Measurements from ENCODE around the gene RCN2. TPM values are rescaled to one million over a fixed set of nuclear protein-coding genes. Genes with fewer than 3 reads are reported as not detected.

The RCN2 gene
- total and polyA plus RNA-seq, 2 experiments from 2014 or later, result 144 to 153 TPM

- Histone ChIP-seq H3K27me3 (no peaks in the 10 kb centered on the region), H3K79me2 (no peaks in the 10 kb centered on the region), H3K36me3 (replicated peaks; ENCODE audit: insufficient read depth, low read depth) (no peaks in the 10 kb centered on the region), H3K27ac (no peak overlapping the region), H3K9me2 (replicated peaks; ENCODE audit: insufficient read depth) (no peaks in the 10 kb centered on the region), H3K4me1 (ENCODE audit: insufficient read depth) (no peaks in the 10 kb centered on the region), H3K4me3 (no peak overlapping the region), H3K9me3 (ENCODE audit: low read depth) (no peaks in the 10 kb centered on the region), H4K20me1 (ENCODE audit: insufficient read depth, poor library complexity, severe bottlenecking) (no peaks in the 10 kb centered on the region), H2AFZ (no peak overlapping the region), H3K4me2 (no peak overlapping the region)
- DNase-seq (ENCODE audit: low spot score), result no peak
- TF ChIP-seq EZH2 (IDR thresholded peaks at IDR 0.05; ENCODE audit: borderline replicate concordance) (no peak), EZH2phosphoT487 (IDR thresholded peaks at IDR 0.05; ENCODE audit: low read depth, severe bottlenecking, unreplicated experiment) (no peak), CTCF (IDR thresholded peaks at IDR 0.05; ENCODE audit: poor library complexity) (no peak)
- 90% methylated on average over 14 of the region's 14 CpGs for WGBS (ENCODE audit: low lambda C conversion rate, missing lambda C conversion rate)
These were observed 65.2 kb downstream of the RCN2 start for GRCh38 chr15:76996526-76997401.

- no peaks in the 10 kb centered on the region for H4K20me1 ChIP-seq (ENCODE audit: insufficient read depth, poor library complexity, severe bottlenecking)
- TF ChIP-seq CTCF (IDR thresholded peaks at IDR 0.05; ENCODE audit: poor library complexity) (no peak), EZH2phosphoT487 (IDR thresholded peaks at IDR 0.05; ENCODE audit: low read depth, severe bottlenecking, unreplicated experiment) (no peak), EZH2 (IDR thresholded peaks at IDR 0.05; ENCODE audit: borderline replicate concordance) (no peak)
- H3K4me2 ChIP-seq, result no peak overlapping the region
- no peak for DNase-seq (ENCODE audit: low spot score)
- H3K9me2 ChIP-seq (replicated peaks; ENCODE audit: insufficient read depth), result no peaks in the 10 kb centered on the region
- no peaks in the 10 kb centered on the region for H3K9me3 ChIP-seq (ENCODE audit: low read depth)
- no peaks in the 10 kb centered on the region for H3K27me3 ChIP-seq
- no peaks in the 10 kb centered on the region for H3K79me2 ChIP-seq
- no peak overlapping the region for H3K4me3 ChIP-seq
- H3K27ac ChIP-seq, result no peak overlapping the region
- no peaks in the 10 kb centered on the region for H3K36me3 ChIP-seq (replicated peaks; ENCODE audit: insufficient read depth, low read depth)
- H2AFZ ChIP-seq, result no peak overlapping the region
- 80% methylated on average over 8 of the region's 8 CpGs for WGBS (ENCODE audit: low lambda C conversion rate, missing lambda C conversion rate)
- no peaks in the 10 kb centered on the region for H3K4me1 ChIP-seq (ENCODE audit: insufficient read depth)
These were observed 67.2 kb downstream of the RCN2 start for GRCh38 chr15:76998663-76999285.

- Histone ChIP-seq H3K27ac (no peak overlapping the region), H3K4me2 (no peak overlapping the region), H3K4me1 (ENCODE audit: insufficient read depth) (no peaks in the 10 kb centered on the region), H3K79me2 (no peaks in the 10 kb centered on the region), H3K27me3 (no peaks in the 10 kb centered on the region), H4K20me1 (ENCODE audit: insufficient read depth, poor library complexity, severe bottlenecking) (no peaks in the 10 kb centered on the region), H3K9me2 (replicated peaks; ENCODE audit: insufficient read depth) (no peaks in the 10 kb centered on the region), H3K9me3 (ENCODE audit: low read depth) (no peaks in the 10 kb centered on the region), H3K36me3 (replicated peaks; ENCODE audit: insufficient read depth, low read depth) (no peaks in the 10 kb centered on the region), H3K4me3 (no peak overlapping the region), H2AFZ (no peak overlapping the region)
- no peak for DNase-seq (ENCODE audit: low spot score)
- TF ChIP-seq EZH2phosphoT487 (IDR thresholded peaks at IDR 0.05; ENCODE audit: low read depth, severe bottlenecking, unreplicated experiment), result no peak
- no peak for TF ChIP-seq EZH2 (IDR thresholded peaks at IDR 0.05; ENCODE audit: borderline replicate concordance)
- no peak for TF ChIP-seq CTCF (IDR thresholded peaks at IDR 0.05; ENCODE audit: poor library complexity)
- WGBS (ENCODE audit: low lambda C conversion rate, missing lambda C conversion rate), result 89% methylated on average over 2 of the region's 2 CpGs
These were observed 68.4 kb downstream of the RCN2 start for GRCh38 chr15:76999996-77000395.
